ENCODE results near the gene PTPRD.

DNA sequence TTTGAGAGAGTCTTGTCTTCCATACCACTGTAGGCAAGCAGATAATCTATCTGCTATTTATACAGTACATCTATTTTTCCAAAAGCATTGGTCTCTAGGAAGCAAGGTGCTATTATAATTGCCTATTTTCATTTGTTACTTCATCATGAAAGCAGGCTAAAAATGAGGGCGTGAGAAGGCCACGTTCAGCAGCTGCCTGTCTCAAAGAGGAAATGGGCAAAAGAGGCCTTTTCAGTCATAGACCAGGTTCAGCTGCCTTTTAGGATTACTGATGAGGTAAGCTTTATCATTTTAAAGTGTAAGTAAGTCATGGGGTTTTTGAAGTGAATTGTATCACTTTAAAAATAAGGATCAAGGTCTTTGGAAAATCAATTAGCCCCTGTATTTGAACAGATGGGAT lies 1722.1 kb downstream of the PTPRD start:
- TF ChIP-seq TAF1 (IDR thresholded peaks at IDR 0.05; ENCODE audit: borderline replicate concordance, insufficient read depth, low read length) (no peak), SIN3A (IDR thresholded peaks at IDR 0.05; ENCODE audit: borderline replicate concordance, insufficient read depth, low read length) (no peak)

All from PFSK-1 (cell line).